ENCODE results near the gene KIAA0040.

Gene KIAA0040

GRCh38 chr1:175169286-175170018, 23.1 kb downstream of the KIAA0040 start:
- no peak for DNase-seq

GRCh38 chr1:175168782-175169181, 23.8 kb downstream of the KIAA0040 start:
- no peak for DNase-seq

- DNase-seq: no peak
Measured at GRCh38 chr1:175167861-175168260, 24.7 kb downstream of the KIAA0040 start.

GRCh38 chr1:175166746-175167145, 25.8 kb downstream of the KIAA0040 start:
- no peak for DNase-seq

- no peak for DNase-seq
Measured at GRCh38 chr1:175164751-175165150, 27.8 kb downstream of the KIAA0040 start.

DNA sequence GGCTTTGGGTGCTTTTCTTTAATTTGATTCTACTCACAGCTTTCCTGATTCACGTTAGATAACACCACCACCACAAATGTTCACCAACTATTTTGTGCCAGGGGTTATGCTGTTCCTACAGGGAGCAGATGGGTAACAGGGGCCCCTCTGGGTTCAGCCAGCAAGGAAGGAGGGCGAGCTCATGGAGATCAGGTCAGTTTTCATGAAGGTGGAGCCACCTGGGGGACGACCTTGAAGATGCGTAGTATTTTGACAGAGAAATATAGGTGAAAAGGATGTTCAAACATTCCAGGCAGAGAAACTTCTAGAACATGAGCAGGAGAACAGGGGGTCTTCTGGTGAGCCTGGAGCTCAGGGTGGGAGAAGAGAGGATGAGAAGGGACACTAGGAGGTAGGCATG, 28.9 kb downstream of the KIAA0040 start:
- DNase-seq: no peak

GRCh38 chr1:175162955-175163354, 29.6 kb downstream of the KIAA0040 start:
- DNase-seq: no peak

GRCh38 chr1:175158170-175158591, 34.4 kb downstream of the KIAA0040 start:
- no peak for DNase-seq

DNA sequence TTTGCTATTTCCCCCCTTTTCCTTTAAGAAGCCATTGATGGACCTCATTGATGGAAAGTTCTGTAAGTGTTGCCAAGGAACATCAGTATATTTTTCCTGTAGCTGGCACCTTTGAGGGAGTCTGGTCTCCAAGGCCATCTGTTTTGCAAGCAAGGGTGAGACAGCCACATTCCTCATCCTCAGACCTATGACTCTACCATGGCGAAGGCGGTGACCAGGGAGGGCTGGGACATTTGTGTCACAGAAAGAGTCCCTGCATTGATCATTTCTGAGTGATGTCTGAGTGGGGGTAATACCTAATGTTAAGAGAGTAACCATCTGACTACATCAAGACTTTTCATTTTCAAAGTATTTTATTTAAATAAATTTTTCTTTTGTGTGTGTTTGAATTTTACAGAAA, 35.4 kb downstream of the KIAA0040 start:
- no peak for DNase-seq

DNA sequence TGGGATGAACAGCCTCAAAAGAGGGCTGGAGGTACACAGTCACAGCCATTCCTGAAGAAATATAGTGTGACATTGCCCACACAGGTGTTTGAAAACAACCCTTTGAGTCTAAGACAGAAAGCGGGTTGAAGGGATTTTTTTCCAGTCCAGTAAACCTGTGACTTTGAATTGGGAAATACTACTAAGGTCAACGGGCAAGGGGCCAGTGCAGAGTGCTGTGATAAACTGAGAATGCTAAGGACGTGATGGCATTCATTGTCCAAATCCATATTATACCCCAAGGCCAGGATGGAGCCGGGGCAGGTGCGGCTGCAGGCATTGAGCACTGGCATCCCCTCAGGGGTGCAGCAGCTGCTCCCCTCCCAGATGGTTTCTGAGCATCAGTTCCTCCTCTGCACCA, 36.6 kb downstream of the KIAA0040 start:
- no peak for DNase-seq

GRCh38 chr1:175155473-175155856, 37.1 kb downstream of the KIAA0040 start:
- DNase-seq: no peak

DNA sequence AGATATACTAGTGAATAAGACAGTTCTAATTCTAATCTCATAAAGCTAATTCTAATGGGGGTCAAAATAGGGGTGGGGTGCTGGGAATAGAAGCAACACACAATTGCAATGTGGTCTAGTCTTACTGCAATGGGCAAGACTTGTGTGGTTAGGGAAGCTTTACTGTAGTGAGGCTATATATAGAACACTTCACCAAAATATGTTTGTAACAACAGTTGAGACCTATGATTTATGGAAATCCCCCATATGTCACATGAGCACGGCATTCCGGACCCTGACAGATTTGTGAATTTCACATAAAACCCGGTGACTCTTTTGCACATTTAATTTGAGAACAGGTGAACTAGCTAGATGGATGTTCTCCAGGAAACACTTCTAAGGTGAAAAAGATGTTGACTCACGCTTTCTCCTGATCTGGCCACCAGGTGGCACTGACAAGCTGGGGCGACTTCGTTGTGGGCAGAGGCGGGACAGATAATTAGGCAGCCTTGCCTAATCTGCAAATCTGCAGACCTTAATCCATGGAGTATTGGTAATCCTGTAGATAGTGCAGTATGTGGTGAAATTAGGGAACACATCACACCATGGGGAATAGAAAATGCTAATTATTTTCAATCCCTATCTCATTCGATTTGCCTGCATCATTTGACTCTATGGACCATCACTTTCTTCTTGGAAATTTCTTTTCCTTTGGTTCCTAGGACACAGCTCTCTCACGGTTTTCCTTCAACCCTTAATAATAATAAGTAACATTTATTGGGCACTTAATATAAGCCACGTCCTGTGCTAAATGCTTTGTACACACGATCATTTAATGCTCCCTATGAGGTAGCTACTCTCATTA, 37.7 kb downstream of the KIAA0040 start:
- peak; percentile 37 for DNase-seq

DNA sequence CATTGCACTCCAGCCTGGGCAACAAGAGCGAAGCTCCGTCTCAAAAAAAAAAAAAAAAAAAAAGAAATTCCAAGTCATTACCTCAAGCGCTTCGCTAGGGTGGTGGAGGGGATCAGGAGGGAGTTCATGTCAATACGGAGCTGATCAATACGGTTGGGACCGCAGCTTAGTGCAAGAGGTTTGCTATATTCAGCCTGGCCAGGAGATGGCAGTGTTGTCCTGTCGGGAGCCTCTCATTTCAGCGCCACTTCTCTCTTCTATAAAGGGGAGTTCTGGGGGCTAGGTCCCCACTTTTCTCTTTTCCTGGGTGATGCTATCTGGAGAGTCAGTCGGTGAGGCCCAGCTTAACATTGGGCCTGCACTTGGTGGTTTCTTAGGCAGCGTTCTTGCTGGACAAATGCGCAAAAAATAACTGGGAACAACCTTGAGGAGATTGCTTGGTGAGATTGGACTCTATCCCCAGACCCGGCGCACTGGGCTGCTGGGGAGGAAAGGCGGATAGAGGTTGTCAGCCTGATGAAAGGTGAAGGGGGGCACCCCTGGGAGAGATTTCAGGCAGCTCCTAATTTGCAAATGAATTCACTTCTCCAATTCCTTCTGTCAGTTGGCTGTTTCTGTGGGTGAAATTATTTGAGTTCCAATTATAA, 40.4 kb downstream of the KIAA0040 start:
- DNase-seq: peak; percentile 67

- no peak for DNase-seq
Measured at GRCh38 chr1:175150596-175151319, 41.8 kb downstream of the KIAA0040 start.

- no peak for DNase-seq
Measured at GRCh38 chr1:175148068-175148467, 44.5 kb downstream of the KIAA0040 start.

GRCh38 chr1:175147569-175147968, 45.0 kb downstream of the KIAA0040 start:
- no peak for DNase-seq

GRCh38 chr1:175146529-175147213, 45.9 kb downstream of the KIAA0040 start:
- DNase-seq: peak; percentile 79

DNA sequence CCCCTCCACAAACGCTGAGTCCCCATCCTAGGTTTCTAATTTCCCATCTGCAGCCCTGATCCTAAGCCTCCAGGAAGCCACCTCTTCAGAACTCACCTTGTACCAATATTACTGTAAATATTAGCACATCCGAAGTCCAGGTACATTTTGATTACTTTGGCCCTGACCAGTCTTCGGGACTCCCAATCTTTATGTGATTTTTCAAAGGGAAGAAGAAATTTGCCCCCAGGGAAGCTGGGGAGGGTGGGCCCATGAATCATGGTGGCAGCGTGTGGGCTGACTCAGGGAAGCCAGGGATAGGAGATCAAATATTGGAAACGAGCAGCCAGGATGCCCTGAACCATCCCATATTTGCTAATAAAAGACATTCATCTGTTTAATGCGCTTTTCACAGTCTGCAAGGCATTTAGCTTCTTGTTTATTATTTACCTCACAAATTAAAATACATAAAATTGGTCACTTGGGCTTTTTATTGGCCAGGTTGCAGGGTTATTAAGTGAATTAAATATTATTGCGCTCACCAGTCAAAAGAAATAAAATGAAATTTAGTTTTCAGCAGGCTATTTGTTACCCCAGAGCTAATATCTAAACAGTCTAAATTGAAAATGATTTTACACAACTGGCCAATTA, 46.6 kb downstream of the KIAA0040 start:
- no peak for DNase-seq

DNA sequence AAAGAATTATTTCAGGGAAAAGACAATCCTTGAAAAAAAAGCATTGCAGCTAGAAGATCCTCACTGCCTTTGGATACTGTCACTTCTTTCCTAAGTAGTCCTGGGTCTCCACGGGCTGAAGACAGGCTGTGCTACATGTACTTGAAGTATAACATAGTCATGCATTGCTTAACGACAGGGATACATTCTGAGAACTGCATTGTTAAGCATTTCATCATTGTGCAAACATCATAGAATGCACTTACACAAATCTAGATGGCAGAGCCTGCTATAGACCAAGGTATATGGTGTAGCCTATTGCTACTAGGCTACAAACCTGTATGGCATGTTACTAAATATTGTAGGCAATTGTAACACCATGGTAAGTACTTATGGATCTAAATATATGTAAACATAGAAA, 54.0 kb downstream of the KIAA0040 start:
- no peak for DNase-seq

- DNase-seq: no peak
Measured at GRCh38 chr1:175137369-175137768, 55.2 kb downstream of the KIAA0040 start.

DNA sequence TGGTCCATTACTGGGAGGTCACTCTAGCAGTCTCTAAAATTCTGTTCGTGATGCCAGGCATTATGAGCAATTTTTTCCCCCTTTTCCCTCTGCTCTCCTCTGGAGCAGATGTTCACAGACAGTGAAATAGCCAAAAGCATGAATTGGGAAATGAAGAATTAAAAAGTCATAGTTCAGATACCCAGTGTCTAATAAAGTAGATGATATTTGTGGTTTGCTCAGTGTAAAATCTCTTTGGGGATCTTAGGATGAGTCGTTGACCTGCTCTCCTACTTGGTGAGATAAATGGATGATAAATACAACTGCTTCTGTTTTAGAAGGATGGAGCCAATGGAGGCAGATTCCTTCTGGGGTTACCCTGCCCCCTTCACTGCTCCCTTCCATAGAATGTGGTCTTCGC, 56.3 kb downstream of the KIAA0040 start:
- DNase-seq: no peak

GRCh38 chr1:175134500-175134899, 58.1 kb downstream of the KIAA0040 start:
- no peak for DNase-seq
